HG03469 (cell line): Measurements from ENCODE around the gene SDHAF1.
"Not testable (repeated sequence)": the region's sequence is repeated elsewhere in the genome, so short reads cannot be mapped to it uniquely, and the experiment has no call there.

Experiments
- ATAC-seq: cut with Tn5 transposase; IDR thresholded peaks from one replicate; pipeline ENCODE4 v1.9.1; 2021; ENCODE audit warnings: mild to moderate bottlenecking, moderate library complexity, moderate number of reproducible peaks; ENCODE audit not compliant: unreplicated experiment

SDHAF1 gene

GRCh38 chr19:36014012-36014924 lies 19.3 kb downstream of the SDHAF1 start, which contains the start of gene ALKBH6:
Gene ALKBH6 (minus strand): TSS chr19:36014213. CDS start chr19:36013397, 816 bp downstream.
- peak; percentile 88 for ATAC-seq

- no peak for ATAC-seq
Measured at GRCh38 chr19:36019061-36019670, 24.2 kb downstream of the SDHAF1 start.

GRCh38 chr19:36023432-36023831 lies 28.4 kb downstream of the SDHAF1 start:
- no peak for ATAC-seq

GRCh38 chr19:36025541-36025940 lies 30.6 kb downstream of the SDHAF1 start:
- ATAC-seq = no peak

- no peak for ATAC-seq
Measured at GRCh38 chr19:36026091-36026876, 31.3 kb downstream of the SDHAF1 start.

GRCh38 chr19:36027696-36028095 lies 32.7 kb downstream of the SDHAF1 start:
- no peak for ATAC-seq

- no peak for ATAC-seq
Measured at GRCh38 chr19:36028313-36029041, 33.5 kb downstream of the SDHAF1 start.

GRCh38 chr19:36030264-36031148 lies 35.5 kb downstream of the SDHAF1 start:
- ATAC-seq = no peak

- ATAC-seq = no peak
Measured at GRCh38 chr19:36031308-36031707, 36.3 kb downstream of the SDHAF1 start.

GRCh38 chr19:36032251-36033104 lies 37.5 kb downstream of the SDHAF1 start, which contains the start of gene CLIP3:
Gene CLIP3 (minus strand): TSS chr19:36032873. CDS start chr19:36032357, 516 bp downstream.
- ATAC-seq = no peak

GRCh38 chr19:36040495-36040894 lies 45.5 kb downstream of the SDHAF1 start:
- no peak for ATAC-seq

GRCh38 chr19:36041092-36041491 lies 46.1 kb downstream of the SDHAF1 start:
- not testable (repeated sequence) for ATAC-seq

GRCh38 chr19:36041831-36042230 lies 46.8 kb downstream of the SDHAF1 start:
- ATAC-seq = no peak

- ATAC-seq = no peak
Measured at GRCh38 chr19:36043952-36044351, 49.0 kb downstream of the SDHAF1 start.
